Liver (tissue), 9 donors: ENCODE measurements around the gene LAMB1. TPM values are rescaled to one million over a fixed set of nuclear protein-coding genes. Genes with fewer than 3 reads are reported as not detected.

Experiments
- DNase-seq: peaks from one replicate; pipeline ENCODE4 v3.0.0-alpha.2; 2017; ENCODE audit warnings: low spot score
- H3K27ac ChIP-seq, 2 donors: one replicate each; pipeline ENCODE4 v1.7.0; 2013; ENCODE audit warnings: inconsistent platforms in 2 of 2, low read length in 2 of 2, control low read depth in 1 of 2, low read depth in 1 of 2, mild to moderate bottlenecking in 1 of 2
- H3K27me3 ChIP-seq, 4 donors: one replicate each; pipeline versions ENCODE4 v1.6.1 to v1.7.0; 2013; ENCODE audit warnings: low read length in 3 of 4, inconsistent platforms in 1 of 4, mild to moderate bottlenecking in 1 of 4, moderate library complexity in 1 of 4; ENCODE audit not compliant: control insufficient read depth in 4 of 4, insufficient read depth in 4 of 4
- H3K36me3 ChIP-seq, 4 donors: one replicate each; pipeline versions ENCODE4 v1.6.1 to v1.7.0; 2013; ENCODE audit warnings: low read length in 3 of 4, mild to moderate bottlenecking in 3 of 4, low read depth in 1 of 4, moderate library complexity in 1 of 4; ENCODE audit not compliant: control insufficient read depth in 4 of 4, insufficient read depth in 3 of 4
- H3K4me1 ChIP-seq, 4 donors: one replicate each; pipeline versions ENCODE4 v1.6.1 to v1.7.0; 2013; ENCODE audit warnings: low read length in 3 of 4, mild to moderate bottlenecking in 3 of 4, moderate library complexity in 1 of 4; ENCODE audit not compliant: control insufficient read depth in 4 of 4, insufficient read depth in 4 of 4
- H3K4me3 ChIP-seq, 3 donors: one replicate each; pipeline versions ENCODE4 v1.6.1 to v1.7.0; 2013; ENCODE audit warnings: low read length in 3 of 3, control low read depth in 1 of 3, low read depth in 1 of 3, mild to moderate bottlenecking in 1 of 3
- H3K9ac ChIP-seq, 2 donors: one replicate each; pipeline ENCODE4 v1.7.0; 2013; ENCODE audit warnings: low read length in 2 of 2, mild to moderate bottlenecking in 2 of 2, moderate library complexity in 2 of 2, control low read depth in 1 of 2, low read depth in 1 of 2
- H3K9me3 ChIP-seq, 4 donors: one replicate each; pipeline versions ENCODE4 v1.6.1 to v1.7.0; 2013; ENCODE audit warnings: low read length in 3 of 4; ENCODE audit not compliant: control insufficient read depth in 4 of 4
- ATF3 ChIP-seq: IDR thresholded peaks from 2 replicates; pipeline ENCODE4 v1.6.1; 2016; ENCODE audit warnings: antibody characterized with exemption
- CTCF ChIP-seq: fragments of 150-350 bp; IDR thresholded peaks from 2 replicates; pipeline ENCODE4 v1.5.1; 2017; ENCODE audit warnings: improper control_type of control experiment, low read depth, low read length; ENCODE audit not compliant: missing input control
- FOXA2 ChIP-seq: IDR thresholded peaks from 2 replicates; pipeline ENCODE4 v1.6.1; 2016; ENCODE audit warnings: antibody characterized with exemption
- HNF4G ChIP-seq: IDR thresholded peaks from 2 replicates; pipeline ENCODE4 v1.6.1; 2016; ENCODE audit warnings: antibody characterized with exemption
- JUND ChIP-seq, 2 donors: IDR thresholded peaks; 2 replicates each; pipeline ENCODE4 v1.6.1; 2016; ENCODE audit warnings: antibody characterized with exemption in 2 of 2
- MAX ChIP-seq: IDR thresholded peaks from 2 replicates; pipeline ENCODE4 v1.6.1; 2016; ENCODE audit warnings: antibody characterized with exemption
- NR2F2 ChIP-seq: IDR thresholded peaks from 2 replicates; pipeline ENCODE4 v1.6.1; 2016; ENCODE audit warnings: antibody characterized with exemption
- RAD21 ChIP-seq, 2 donors: IDR thresholded peaks; 2 replicates each; pipeline ENCODE4 v1.6.1; 2016; ENCODE audit warnings: antibody characterized with exemption in 2 of 2, mild to moderate bottlenecking in 2 of 2
- RXRA ChIP-seq, 2 donors: IDR thresholded peaks; 2 replicates each; pipeline ENCODE4 v1.6.1; 2017 to 2018; ENCODE audit warnings: antibody characterized with exemption in 2 of 2, mild to moderate bottlenecking in 1 of 2
- TAF1 ChIP-seq: conservative IDR thresholded peaks from 2 replicates; pipeline ENCODE4 v1.6.1; 2016; ENCODE audit warnings: antibody characterized with exemption, mild to moderate bottlenecking
- YY1 ChIP-seq: IDR thresholded peaks from 2 replicates; pipeline ENCODE4 v1.6.1; 2016; ENCODE audit warnings: antibody characterized with exemption, mild to moderate bottlenecking
- WGBS: extraction: QIAGEN DNeasy Blood & Tissue Kit; methylation state at CpG from one replicate; pipeline ENCODE4 v1.1.7; 2013; 5-methylcytosine and 5-hydroxymethylcytosine counted together
- polyA plus RNA-seq, 2 donors: library from polyadenylated mRNA; stranded (reverse) in 1 of 2; unstranded in 1 of 2; fragments of 200-250 nt in 1 of 2; fragments of >200 nt in 1 of 2; fragmentation: Nextera tagmentation in 1 of 2; extraction: Ambion mirVana in 1 of 2; gene quantifications; one replicate each; pipeline versions ENCODE4 v1.2.1 to v1.2.3, GENCODE V29; 2013 to 2015
- total RNA-seq, 2 donors: library from RNA; depleted of rRNA; stranded (reverse); fragments of >200 nt; gene quantifications; one replicate each; pipeline ENCODE4 v1.2.3, GENCODE V29; 2014
- TF ChIP-seq, protein P1 (sequence below): IDR thresholded peaks from 2 replicates; pipeline ENCODE4 v1.6.1; 2016; ENCODE audit warnings: antibody characterized with exemption
- TF ChIP-seq, protein P2 (sequence below): IDR thresholded peaks from 2 replicates; pipeline ENCODE4 v1.6.1; 2016; ENCODE audit warnings: antibody characterized with exemption, mild to moderate bottlenecking
- donor health status: healthy.
- donor health status: healthy.
- donor health status: healthy.
- donor health status: healthy.
- donor health status: healthy.

LAMB1 gene
- total and polyA plus RNA-seq, 4 donors = 12.6 to 63.1 (median 25.8) TPM

DNA sequence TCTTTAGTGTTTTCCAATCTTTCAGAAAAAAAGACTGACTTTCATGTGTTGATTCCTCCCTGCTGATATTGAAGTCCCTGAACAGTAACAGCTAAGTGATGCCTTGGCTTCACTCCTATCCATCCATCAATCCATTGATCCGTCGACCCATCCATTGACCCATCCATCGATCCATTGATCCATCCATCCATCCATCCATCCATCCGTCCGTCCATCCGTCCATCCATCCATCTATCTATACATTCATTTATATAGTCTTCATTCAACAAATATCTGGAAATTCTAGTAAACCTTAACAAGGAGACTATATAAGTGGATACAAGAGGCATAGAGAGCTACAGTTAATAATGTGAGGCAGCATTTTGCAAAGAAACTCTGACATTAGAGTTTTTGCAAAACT is 21.6 kb upstream of the LAMB1 start:
- H3K9ac ChIP-seq = no peak overlapping the region
- WGBS = 86% methylated on average over 6 of the region's 6 CpGs
- no peak overlapping the region for H3K27ac ChIP-seq

DNA sequence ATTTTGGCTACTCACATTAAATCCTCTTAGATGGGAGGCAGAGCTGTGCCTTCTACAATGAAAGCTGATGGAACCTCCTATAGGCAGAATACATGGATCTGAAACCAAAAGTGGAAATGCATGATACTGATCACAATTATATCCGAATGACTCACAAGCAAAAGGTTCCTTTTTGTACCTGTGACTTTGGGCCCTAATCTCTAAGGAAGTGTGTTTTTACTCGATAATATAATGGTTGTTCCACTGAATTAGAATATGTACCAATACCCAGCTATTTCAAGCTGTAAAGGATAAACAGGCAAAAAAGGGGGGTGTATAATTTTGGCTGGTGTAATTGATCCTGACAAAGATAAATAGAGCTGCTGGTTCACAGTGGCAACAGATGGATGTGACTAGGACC is 17.6 kb upstream of the LAMB1 start:
- 71% methylated on average over 2 of the region's 2 CpGs for WGBS
- Histone ChIP-seq H3K9me3 (no peaks in the 10 kb centered on the region), H3K27me3 (peaks cover 0 to 2% (median 0%) of the 10 kb centered on the region in 4 donors), H3K4me1 (no peaks in the 10 kb centered on the region), H3K36me3 (no peaks in the 10 kb centered on the region), H3K9ac (no peak overlapping the region), H3K27ac (no peak overlapping the region), H3K4me3 (no peak overlapping the region)
- DNase-seq = no peak
- TF ChIP-seq JUND (IDR thresholded peaks at IDR 0.05) (no peak), NR2F2 (no peak), MAX (no peak), ATF3 (no peak), TAF1 (no peak)

More for the DNA sequence above, 21.6 kb upstream of the LAMB1 start:
- no peak for DNase-seq
- Histone ChIP-seq H3K4me3 (no peak overlapping the region), H3K4me1 (peaks cover 0 to 2% (median 0%) of the 10 kb centered on the region in 4 donors), H3K36me3 (no peaks in the 10 kb centered on the region), H3K27me3 (peaks cover 0 to 2% (median 0%) of the 10 kb centered on the region in 4 donors), H3K9me3 (no peaks in the 10 kb centered on the region)
- TF ChIP-seq YY1 (no peak), RAD21 (IDR thresholded peaks at IDR 0.05) (no peak), CTCF (no peak), FOXA2 (no peak), JUND (IDR thresholded peaks at IDR 0.05) (no peak), ATF3 (no peak), RXRA (IDR thresholded peaks at IDR 0.05) (no peak), HNF4G (no peak)
- TF ChIP-seq, protein P1, sequence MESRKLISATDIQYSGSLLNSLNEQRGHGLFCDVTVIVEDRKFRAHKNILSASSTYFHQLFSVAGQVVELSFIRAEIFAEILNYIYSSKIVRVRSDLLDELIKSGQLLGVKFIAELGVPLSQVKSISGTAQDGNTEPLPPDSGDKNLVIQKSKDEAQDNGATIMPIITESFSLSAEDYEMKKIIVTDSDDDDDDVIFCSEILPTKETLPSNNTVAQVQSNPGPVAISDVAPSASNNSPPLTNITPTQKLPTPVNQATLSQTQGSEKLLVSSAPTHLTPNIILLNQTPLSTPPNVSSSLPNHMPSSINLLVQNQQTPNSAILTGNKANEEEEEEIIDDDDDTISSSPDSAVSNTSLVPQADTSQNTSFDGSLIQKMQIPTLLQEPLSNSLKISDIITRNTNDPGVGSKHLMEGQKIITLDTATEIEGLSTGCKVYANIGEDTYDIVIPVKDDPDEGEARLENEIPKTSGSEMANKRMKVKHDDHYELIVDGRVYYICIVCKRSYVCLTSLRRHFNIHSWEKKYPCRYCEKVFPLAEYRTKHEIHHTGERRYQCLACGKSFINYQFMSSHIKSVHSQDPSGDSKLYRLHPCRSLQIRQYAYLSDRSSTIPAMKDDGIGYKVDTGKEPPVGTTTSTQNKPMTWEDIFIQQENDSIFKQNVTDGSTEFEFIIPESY = no peak
- TF ChIP-seq, protein P2, sequence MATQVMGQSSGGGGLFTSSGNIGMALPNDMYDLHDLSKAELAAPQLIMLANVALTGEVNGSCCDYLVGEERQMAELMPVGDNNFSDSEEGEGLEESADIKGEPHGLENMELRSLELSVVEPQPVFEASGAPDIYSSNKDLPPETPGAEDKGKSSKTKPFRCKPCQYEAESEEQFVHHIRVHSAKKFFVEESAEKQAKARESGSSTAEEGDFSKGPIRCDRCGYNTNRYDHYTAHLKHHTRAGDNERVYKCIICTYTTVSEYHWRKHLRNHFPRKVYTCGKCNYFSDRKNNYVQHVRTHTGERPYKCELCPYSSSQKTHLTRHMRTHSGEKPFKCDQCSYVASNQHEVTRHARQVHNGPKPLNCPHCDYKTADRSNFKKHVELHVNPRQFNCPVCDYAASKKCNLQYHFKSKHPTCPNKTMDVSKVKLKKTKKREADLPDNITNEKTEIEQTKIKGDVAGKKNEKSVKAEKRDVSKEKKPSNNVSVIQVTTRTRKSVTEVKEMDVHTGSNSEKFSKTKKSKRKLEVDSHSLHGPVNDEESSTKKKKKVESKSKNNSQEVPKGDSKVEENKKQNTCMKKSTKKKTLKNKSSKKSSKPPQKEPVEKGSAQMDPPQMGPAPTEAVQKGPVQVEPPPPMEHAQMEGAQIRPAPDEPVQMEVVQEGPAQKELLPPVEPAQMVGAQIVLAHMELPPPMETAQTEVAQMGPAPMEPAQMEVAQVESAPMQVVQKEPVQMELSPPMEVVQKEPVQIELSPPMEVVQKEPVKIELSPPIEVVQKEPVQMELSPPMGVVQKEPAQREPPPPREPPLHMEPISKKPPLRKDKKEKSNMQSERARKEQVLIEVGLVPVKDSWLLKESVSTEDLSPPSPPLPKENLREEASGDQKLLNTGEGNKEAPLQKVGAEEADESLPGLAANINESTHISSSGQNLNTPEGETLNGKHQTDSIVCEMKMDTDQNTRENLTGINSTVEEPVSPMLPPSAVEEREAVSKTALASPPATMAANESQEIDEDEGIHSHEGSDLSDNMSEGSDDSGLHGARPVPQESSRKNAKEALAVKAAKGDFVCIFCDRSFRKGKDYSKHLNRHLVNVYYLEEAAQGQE = no peak
